PC-9 (cell line): ENCODE results near the gene ALPP. TPM values are rescaled to one million over a fixed set of nuclear protein-coding genes. Genes with fewer than 3 reads are reported as not detected.

ENCODE experiments used
- BruUV-seq: library from RNA; stranded (reverse); fragments of 400-500 nt; replicated peaks from 2 replicates; lab custom pipeline; 2021; lab: Mats Ljungman, UMichigan
- CTCF ChIA-PET: fragments of 300-600 bp; sonication (Branson Sonifier 250); formaldehyde crosslinking; loops from one replicate; lab custom pipeline; 2022; ENCODE audit warnings: antibody characterized with exemption; lab: Charles Lee
- POLR2A ChIA-PET: fragments of 300-600 bp; sonication (Branson Sonifier 250); formaldehyde crosslinking; loops from one replicate; lab custom pipeline; 2022; ENCODE audit warnings: antibody characterized with exemption; ENCODE audit not compliant: unreplicated experiment; lab: Charles Lee
- DNase-seq, 2 experiments: peaks; one replicate each; pipeline versions ENCODE4 v3.0.0 to v3.0.0-alpha.2; 2015 to 2022; ENCODE audit warnings: mixed read lengths in 1 of 2
- H2AFZ ChIP-seq: fragments of 200-600 bp; sonication (generic); 2 replicates; pipeline ENCODE4 v1.8.1; 2017; ENCODE audit warnings: antibody characterized with exemption
- H3F3A ChIP-seq: fragments of 200-600 bp; sonication (generic); 2 replicates; pipeline ENCODE4 v1.8.1; 2017; ENCODE audit warnings: antibody characterized with exemption, mild to moderate bottlenecking, low read depth; ENCODE audit not compliant: insufficient read depth
- H3K27ac ChIP-seq: fragments of 200-600 bp; sonication (generic); 2 replicates; pipeline ENCODE4 v1.6.1; 2016; ENCODE audit warnings: mixed run types
- H3K27me3 ChIP-seq: fragments of 200-600 bp; sonication (generic); 2 replicates; pipeline ENCODE4 v1.6.1; 2016; ENCODE audit warnings: low read depth, mixed run types; ENCODE audit not compliant: insufficient read depth
- H3K36me3 ChIP-seq: fragments of 200-600 bp; sonication (generic); 2 replicates; pipeline ENCODE4 v1.6.1; 2016; ENCODE audit warnings: low read depth, mixed run types
- H3K4me1 ChIP-seq: fragments of 200-600 bp; sonication (generic); replicated peaks from 2 replicates; pipeline ENCODE4 v1.6.1; 2016; ENCODE audit warnings: mixed run types; ENCODE audit not compliant: insufficient read depth
- H3K4me2 ChIP-seq: fragments of 200-600 bp; sonication (generic); 2 replicates; pipeline ENCODE4 v1.6.1; 2017; ENCODE audit warnings: mixed run types
- H3K4me3 ChIP-seq: fragments of 200-600 bp; sonication (generic); 2 replicates; pipeline ENCODE4 v1.6.1; 2016; ENCODE audit warnings: mixed run types
- H3K79me2 ChIP-seq: fragments of 200-600 bp; sonication (generic); 2 replicates; pipeline ENCODE4 v1.6.1; 2017; ENCODE audit warnings: low read depth, mixed run types
- H3K9me2 ChIP-seq: fragments of 200-600 bp; sonication (generic); 2 replicates; pipeline ENCODE4 v1.8.1; 2017; ENCODE audit warnings: mild to moderate bottlenecking; ENCODE audit not compliant: insufficient read depth
- H3K9me3 ChIP-seq: fragments of 200-600 bp; sonication (generic); 2 replicates; pipeline ENCODE4 v1.8.1; 2016; ENCODE audit warnings: low read depth; ENCODE audit not compliant: insufficient read depth
- H4K20me1 ChIP-seq: fragments of 200-600 bp; sonication (generic); 2 replicates; pipeline ENCODE4 v1.8.1; 2017; ENCODE audit not compliant: insufficient read depth
- EZH2 ChIP-seq: fragments of 200-600 bp; sonication (generic); IDR thresholded peaks from 2 replicates; pipeline ENCODE4 v1.8.0; 2017; ENCODE audit warnings: antibody characterized with exemption, low read depth
- intact Hi-C: fragments of 100-400 bp; cut with micrococcal nuclease; formaldehyde crosslinking; loops from one replicate; pipeline ENCODE4 v1.10.0; 2022; ENCODE audit not compliant: unreplicated experiment
- total RNA-seq: library from RNA; stranded (reverse); gene quantifications from 2 replicates; pipeline ENCODE4 v1.2.3, GENCODE V29; 2021
- TF ChIP-seq, protein P1 (sequence below): fragments of 200-600 bp; sonication (generic); conservative IDR thresholded peaks from 2 replicates; pipeline ENCODE4 v1.6.1; 2017; ENCODE audit warnings: mixed run types, antibody characterized with exemption, mild to moderate bottlenecking, moderate library complexity

ALPP gene
- total RNA-seq, 1 experiment from 2014 or later: 47.5 TPM

DNA sequence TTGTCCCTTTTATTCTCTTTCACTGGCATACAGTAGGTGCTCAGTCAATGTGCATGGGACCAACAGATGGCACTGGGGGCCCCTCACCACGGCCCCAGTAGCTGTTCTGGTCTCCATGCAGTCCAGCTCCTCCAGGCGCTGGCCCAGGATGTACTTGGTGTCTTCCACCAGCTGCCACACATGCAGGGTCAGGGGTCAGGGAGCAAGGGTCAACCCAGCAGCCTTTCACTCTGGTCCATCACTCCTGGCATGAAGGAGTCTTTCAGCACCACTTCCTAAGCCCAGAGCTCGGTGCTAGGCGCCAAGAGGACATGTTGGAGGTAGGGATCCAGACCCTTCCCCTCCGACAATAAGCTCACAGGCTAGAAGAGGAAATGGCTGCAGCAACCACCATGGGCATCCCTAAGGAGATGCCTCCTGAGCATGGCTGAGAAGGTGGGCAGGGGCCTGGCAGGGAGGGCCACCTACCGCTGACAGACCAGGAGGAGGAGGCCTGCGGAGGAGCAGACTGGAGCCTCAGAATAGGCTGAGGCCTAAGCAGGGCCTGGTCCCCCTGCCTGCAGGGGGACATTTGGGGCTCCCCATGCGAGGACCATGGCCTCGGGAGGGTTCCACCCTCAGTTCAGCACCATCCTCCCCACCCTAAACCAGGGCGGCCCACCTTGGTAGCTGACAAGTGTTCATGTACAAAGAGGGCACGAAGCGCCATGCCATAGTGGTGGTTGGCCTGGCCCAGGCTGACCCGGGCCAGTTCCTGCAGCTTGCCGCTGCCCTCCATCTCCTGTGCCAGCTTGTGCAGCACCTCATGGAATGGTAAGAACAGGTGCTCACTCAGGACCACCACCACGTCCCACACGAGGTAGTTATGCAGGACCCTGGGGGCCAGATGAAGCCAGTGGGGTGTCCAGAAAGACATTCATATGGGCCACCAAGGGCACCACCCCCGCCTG, 38.2 kb downstream of the ALPP start:
- no peaks in the 10 kb centered on the region for H3K9me3 ChIP-seq
- no peaks in the 10 kb centered on the region for H3K9me2 ChIP-seq
- TF ChIP-seq, protein P1, sequence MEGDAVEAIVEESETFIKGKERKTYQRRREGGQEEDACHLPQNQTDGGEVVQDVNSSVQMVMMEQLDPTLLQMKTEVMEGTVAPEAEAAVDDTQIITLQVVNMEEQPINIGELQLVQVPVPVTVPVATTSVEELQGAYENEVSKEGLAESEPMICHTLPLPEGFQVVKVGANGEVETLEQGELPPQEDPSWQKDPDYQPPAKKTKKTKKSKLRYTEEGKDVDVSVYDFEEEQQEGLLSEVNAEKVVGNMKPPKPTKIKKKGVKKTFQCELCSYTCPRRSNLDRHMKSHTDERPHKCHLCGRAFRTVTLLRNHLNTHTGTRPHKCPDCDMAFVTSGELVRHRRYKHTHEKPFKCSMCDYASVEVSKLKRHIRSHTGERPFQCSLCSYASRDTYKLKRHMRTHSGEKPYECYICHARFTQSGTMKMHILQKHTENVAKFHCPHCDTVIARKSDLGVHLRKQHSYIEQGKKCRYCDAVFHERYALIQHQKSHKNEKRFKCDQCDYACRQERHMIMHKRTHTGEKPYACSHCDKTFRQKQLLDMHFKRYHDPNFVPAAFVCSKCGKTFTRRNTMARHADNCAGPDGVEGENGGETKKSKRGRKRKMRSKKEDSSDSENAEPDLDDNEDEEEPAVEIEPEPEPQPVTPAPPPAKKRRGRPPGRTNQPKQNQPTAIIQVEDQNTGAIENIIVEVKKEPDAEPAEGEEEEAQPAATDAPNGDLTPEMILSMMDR: no peak
- TF ChIP-seq EZH2: no peak
- DNase-seq: no peak
- POLR2A ChIA-PET: interaction anchor here (0.7 to 1.1 kb wide), 2 partner anchors 31 to 38 kb away, joined by 5 to 8 read pairs; partner anchors contain the start of gene ALPP
- H3K27ac ChIP-seq: no peak overlapping the region
- H4K20me1 ChIP-seq: no peaks in the 10 kb centered on the region
- H3K4me1 ChIP-seq: peaks cover 5% of the 10 kb centered on the region; the same call in 1 of the 2 replicates
- H3K36me3 ChIP-seq: no peaks in the 10 kb centered on the region
- intact Hi-C loops: no loop called here
- no peak overlapping the region for H3K4me2 ChIP-seq
- CTCF ChIA-PET: interaction anchor here (0.8 kb wide), 1 partner anchor 48 kb away, joined by 3 read pairs; no protein-coding TSS in a partner anchor
- no TSS peak for BruUV-seq
- no peak overlapping the region for H2AFZ ChIP-seq
- no peaks in the 10 kb centered on the region for H3K79me2 ChIP-seq
- H3K27me3 ChIP-seq: no peaks in the 10 kb centered on the region
- no peak overlapping the region for H3K4me3 ChIP-seq
- H3F3A ChIP-seq: peaks cover 4% of the 10 kb centered on the region; the same call in 1 of the 2 replicates

DNA sequence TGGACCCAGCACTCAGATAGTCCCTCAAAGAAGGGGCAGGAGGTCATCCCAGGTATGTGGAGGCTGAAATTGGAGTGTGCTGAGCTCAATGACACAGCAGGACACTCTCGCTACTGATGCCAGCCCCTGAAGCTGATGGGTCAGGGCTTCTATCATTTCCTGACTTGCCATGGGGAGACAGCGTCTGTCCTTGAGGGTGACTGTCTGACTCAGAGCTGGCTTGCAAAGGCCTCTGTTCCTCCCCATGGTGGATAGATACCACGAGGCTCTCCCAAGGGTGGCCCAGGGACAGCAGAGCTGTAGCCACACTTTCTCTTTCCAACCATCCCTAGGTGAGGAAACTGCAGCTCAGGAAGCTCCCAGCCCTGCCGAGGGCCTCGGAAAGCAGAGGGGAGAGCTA, 38.9 kb downstream of the ALPP start:
- ChIA-PET POLR2A (interaction anchor here (1.1 kb wide), 1 partner anchor 32 kb away, joined by 5 read pairs; no protein-coding TSS in a partner anchor), CTCF (interaction anchor here (0.8 kb wide), 1 partner anchor 49 kb away, joined by 3 read pairs; no protein-coding TSS in a partner anchor)
- Histone ChIP-seq H3K9me3 (no peaks in the 10 kb centered on the region), H3K4me3 (no peak overlapping the region), H3F3A (peaks cover 11% of the 10 kb centered on the region; the same call in 1 of the 2 replicates), H3K27ac (no peak overlapping the region), H4K20me1 (no peaks in the 10 kb centered on the region), H3K9me2 (no peaks in the 10 kb centered on the region), H3K79me2 (no peaks in the 10 kb centered on the region), H3K4me2 (no peak overlapping the region), H3K4me1 (peaks cover 11% of the 10 kb centered on the region), H3K27me3 (no peaks in the 10 kb centered on the region), H2AFZ (no peak overlapping the region), H3K36me3 (no peaks in the 10 kb centered on the region)
- BruUV-seq: no TSS peak
- intact Hi-C loops: no loop called here
- DNase-seq: no peak
- TF ChIP-seq, protein P1: no peak
- TF ChIP-seq EZH2: no peak

DNA sequence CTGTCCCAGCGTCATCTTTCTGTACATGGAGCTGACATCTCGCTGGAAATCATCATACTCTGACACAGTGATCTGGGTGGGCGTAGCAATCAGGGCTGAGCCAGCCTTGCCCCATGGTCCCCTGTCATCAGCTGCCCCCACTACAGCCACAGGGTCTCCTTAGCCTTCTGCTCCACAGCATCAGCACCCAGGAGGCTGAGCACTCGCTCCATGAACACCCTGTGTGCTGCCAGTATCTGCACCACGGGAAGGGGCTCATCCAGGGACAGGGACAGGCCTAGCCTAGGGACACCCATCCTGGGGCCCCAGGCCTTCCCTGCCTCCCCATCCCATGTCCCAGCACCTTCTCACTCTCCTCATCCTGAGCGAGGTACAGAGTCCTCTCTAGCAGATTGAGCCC, 39.5 kb downstream of the ALPP start:
- H3K4me2 ChIP-seq: no peak overlapping the region
- no peak for TF ChIP-seq EZH2
- no peaks in the 10 kb centered on the region for H3K79me2 ChIP-seq
- no peaks in the 10 kb centered on the region for H3K9me2 ChIP-seq
- ChIA-PET CTCF (interaction anchor here (0.8 kb wide), 1 partner anchor 50 kb away, joined by 3 read pairs; no protein-coding TSS in a partner anchor), POLR2A (interaction anchor here (1.1 kb wide), 1 partner anchor 32 kb away, joined by 5 read pairs; no protein-coding TSS in a partner anchor)
- DNase-seq: no peak
- intact Hi-C loops: no loop called here
- no peaks in the 10 kb centered on the region for H3K27me3 ChIP-seq
- no peak overlapping the region for H3K4me3 ChIP-seq
- H3F3A ChIP-seq: peaks cover 16% of the 10 kb centered on the region; the same call in 1 of the 2 replicates
- no peaks in the 10 kb centered on the region for H3K36me3 ChIP-seq
- BruUV-seq: no TSS peak
- no peak overlapping the region for H3K27ac ChIP-seq
- no peak overlapping the region for H2AFZ ChIP-seq
- no peaks in the 10 kb centered on the region for H4K20me1 ChIP-seq
- 0 out of 2 replicates have a peak, but pooled peaks cover 3% of the 10 kb centered on the region for H3K9me3 ChIP-seq
- peaks cover 11% of the 10 kb centered on the region for H3K4me1 ChIP-seq
